Measurements from ENCODE around the gene ZMYM4.

DNA sequence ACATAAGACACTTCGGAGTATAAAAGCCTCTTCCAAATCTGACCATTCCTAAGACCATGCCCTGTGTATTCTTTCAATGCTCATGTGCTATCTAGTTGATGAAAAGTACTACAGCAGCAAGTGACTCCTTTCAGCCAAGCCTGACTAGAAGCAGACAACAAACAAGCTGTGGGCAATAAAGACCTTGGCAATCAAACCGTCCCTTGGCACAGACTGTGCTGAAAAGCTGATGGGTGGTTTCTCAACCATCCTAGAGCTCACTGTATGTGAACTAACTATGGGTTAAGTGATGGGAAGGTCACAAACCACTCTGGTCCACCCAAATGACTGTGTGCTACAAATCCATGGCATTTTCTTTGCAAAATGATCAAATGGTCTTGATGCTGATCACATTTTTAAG, 194.7 kb downstream of the ZMYM4 start:
- no peak for TF ChIP-seq EZH2 (IDR thresholded peaks at IDR 0.05; ENCODE audit: insufficient read depth, poor library complexity, severe bottlenecking)
- TF ChIP-seq EZH2phosphoT487 (IDR thresholded peaks at IDR 0.05; ENCODE audit: insufficient read depth, low read depth), result no peak

All from GM23248 (cell line).